ENCODE results near the gene OR2B6.
"Not testable (repeated sequence)": the region's sequence is repeated elsewhere in the genome, so short reads cannot be mapped to it uniquely, and the experiment has no call there.

DNA sequence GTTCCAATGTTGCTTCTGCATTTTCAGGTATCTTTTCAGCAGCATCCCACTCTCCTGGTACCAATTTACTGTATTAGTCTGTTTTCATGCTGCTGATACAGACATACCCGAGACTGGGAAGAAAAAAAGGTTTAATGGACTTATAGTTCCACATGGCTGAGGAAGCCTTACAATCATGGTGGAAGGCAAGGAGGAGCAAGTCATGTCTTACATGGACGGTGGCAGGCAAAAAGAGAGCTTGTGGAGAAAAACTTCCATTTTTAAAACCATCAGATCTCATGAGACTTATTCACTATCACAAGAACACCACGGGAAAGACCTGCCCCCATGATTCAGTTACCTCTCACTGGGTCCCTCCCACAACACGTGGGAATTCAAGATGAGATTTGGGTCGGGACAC is 27.1 kb upstream of the OR2B6 start:
- TF ChIP-seq, protein P1, sequence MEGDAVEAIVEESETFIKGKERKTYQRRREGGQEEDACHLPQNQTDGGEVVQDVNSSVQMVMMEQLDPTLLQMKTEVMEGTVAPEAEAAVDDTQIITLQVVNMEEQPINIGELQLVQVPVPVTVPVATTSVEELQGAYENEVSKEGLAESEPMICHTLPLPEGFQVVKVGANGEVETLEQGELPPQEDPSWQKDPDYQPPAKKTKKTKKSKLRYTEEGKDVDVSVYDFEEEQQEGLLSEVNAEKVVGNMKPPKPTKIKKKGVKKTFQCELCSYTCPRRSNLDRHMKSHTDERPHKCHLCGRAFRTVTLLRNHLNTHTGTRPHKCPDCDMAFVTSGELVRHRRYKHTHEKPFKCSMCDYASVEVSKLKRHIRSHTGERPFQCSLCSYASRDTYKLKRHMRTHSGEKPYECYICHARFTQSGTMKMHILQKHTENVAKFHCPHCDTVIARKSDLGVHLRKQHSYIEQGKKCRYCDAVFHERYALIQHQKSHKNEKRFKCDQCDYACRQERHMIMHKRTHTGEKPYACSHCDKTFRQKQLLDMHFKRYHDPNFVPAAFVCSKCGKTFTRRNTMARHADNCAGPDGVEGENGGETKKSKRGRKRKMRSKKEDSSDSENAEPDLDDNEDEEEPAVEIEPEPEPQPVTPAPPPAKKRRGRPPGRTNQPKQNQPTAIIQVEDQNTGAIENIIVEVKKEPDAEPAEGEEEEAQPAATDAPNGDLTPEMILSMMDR (conservative IDR thresholded peaks at IDR 0.05 in 1 of 2, IDR thresholded peaks at IDR 0.05 in 1 of 2; ENCODE audit: extremely low read depth in 1 of 2, insufficient read depth in 1 of 2, low read depth in 1 of 2, low read length in 2 of 2), result not testable (repeated sequence)
- TF ChIP-seq EZH2 (IDR thresholded peaks at IDR 0.05; ENCODE audit: borderline replicate concordance, low read length), result not testable (repeated sequence)
